Activated naive CD4-positive, alpha-beta T cell (primary cell): ENCODE data around the gene CAMK1.
"Not testable (repeated sequence)": the region's sequence is repeated elsewhere in the genome, so short reads cannot be mapped to it uniquely, and the experiment has no call there.

ENCODE experiments used
- DNase-seq, 4 experiments: peaks; one replicate each; lab custom pipeline; 2025; lab: John Stamatoyannopoulos, UW

Gene CAMK1

DNA sequence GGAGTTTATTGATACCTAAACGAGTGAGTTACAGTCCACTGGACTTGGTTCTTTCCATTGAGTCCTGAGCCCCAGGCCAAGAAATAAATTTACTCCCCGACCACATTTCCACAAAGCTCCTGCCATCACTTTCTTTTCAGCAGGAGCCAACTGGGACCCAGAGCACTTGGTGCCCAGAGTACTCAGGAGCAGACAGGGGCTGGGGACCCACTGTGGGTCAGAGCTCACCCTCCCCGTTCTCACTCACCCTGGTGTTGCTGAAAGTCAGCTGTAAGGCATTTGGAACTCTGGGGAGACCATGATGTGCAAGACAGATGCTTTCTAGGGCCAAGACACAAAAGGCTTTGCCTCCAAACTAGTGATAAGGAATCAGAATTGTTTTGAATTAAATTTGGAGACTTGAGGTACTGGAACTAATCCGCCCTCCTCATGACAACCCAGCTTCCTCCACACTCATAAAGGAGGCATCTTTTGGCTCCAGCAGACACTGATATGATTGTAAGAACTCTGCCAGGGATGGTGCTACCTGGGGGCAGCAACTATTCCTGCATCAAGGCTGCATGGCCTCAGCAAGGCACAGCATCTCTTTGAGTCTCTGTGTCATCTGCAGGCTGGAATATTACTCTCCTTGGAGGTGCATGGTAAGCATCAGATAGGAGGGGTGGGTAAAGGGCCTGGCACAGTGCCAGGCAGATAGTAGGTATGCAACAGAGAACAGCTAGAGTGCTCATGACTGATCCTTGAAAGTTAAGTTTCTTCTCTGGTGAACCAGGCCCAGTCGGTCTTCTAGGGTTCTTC is 7.3 kb upstream of the CAMK1 start:
- DNase-seq, result no peak

GRCh38 chr3:9771007-9771406 is 1.3 kb upstream of the CAMK1 start:
- not testable (repeated sequence) for DNase-seq

GRCh38 chr3:9770276-9770812 is 597 bp upstream of the CAMK1 start:
- no peak for DNase-seq

GRCh38 chr3:9769012-9769411 is 735 bp downstream of the CAMK1 start:
- DNase-seq, result no peak

DNA sequence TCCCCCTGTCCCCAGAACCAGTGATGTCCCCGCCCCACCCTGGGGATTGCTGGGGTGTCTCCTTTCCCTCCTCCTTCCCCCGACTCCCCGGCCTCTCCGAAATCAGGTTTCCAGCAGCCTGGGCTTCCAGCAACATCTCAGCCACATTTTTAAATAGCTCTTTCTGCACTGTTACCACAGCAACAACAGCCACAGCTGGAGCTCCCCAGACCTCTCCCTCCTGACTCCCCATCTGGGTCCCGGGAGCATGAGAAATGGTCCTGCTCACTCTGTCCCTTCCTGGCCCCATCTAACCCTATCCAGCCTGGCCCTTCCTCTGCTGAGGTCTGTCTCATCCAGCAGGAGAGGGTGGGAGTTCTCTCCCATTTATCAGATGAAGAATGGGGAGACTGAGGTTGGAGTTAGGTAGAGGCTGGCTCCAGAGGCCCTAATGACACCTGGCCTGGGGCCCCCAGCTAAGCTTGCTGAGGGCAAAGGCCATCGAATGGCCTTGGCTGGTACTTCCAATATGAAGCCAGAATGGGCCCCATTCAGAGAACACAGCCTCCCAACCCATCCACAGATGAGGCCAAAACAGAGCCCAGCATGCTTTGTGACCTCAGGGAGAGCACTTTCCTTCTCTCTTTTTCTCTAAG is 1.5 kb downstream of the CAMK1 start:
- DNase-seq, result no peak

- no peak for DNase-seq
Measured at GRCh38 chr3:9767418-9767817, 2.3 kb downstream of the CAMK1 start.

GRCh38 chr3:9765865-9766264 is 3.9 kb downstream of the CAMK1 start:
- DNase-seq, result no peak

- DNase-seq, result no peak
Measured at GRCh38 chr3:9762871-9763270, 6.9 kb downstream of the CAMK1 start.

GRCh38 chr3:9761919-9762318 is 7.8 kb downstream of the CAMK1 start:
- no peak for DNase-seq

GRCh38 chr3:9760779-9761505 is 8.8 kb downstream of the CAMK1 start:
- DNase-seq, result no peak

- no peak for DNase-seq
Measured at GRCh38 chr3:9757427-9757826, 12.3 kb downstream of the CAMK1 start.

GRCh38 chr3:9754678-9755077 is 15.1 kb downstream of the CAMK1 start:
- no peak for DNase-seq

DNA sequence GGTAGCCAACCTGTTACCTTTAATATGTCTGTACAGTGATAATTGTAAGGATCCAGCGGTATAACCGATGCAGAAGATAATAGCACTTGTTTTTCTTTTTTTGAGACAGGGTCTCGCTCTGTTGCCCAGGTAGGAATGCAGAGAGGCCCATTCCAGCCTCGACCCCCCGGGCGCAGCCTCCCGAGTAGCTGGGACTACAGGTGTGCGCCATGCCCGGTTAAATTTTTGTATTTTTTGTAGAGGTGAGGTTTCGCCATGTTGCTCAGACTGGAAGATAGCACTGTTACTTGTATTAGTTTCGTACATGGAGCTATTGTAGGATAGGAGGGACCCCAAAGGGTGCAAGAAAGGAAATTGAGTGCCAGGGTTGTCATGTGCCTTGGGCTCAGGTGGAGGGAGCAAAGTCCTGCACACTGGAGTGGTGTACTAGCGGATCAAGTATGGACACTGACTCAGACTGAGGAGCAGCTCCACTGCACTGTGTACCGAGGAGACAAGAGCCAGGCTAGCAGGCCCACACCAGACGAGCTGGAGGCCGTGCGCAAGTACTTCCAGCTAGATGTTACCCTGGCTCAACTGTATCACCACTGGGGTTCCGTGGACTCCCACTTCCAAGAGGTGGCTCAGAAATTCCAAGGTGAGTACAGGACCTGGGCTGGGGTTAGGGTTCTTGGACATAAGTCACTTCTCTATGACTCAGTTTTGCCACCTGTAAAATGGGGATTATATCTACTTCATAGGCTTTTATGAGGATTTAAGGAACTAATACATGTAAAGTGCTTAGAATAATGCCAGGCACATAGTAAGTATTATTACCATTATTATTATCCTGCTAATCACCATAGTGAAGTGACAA is 19.0 kb downstream of the CAMK1 start:
- DNase-seq, result no peak

GRCh38 chr3:9749645-9750555 is 19.8 kb downstream of the CAMK1 start, which contains the start of gene OGG1:
Gene OGG1 (plus strand): TSS chr3:9749952. CDS start chr3:9750287, 335 bp downstream.
- peak; percentile 85 to 90 (median 88) for DNase-seq

- no peak for DNase-seq
Measured at GRCh38 chr3:9749296-9749644, 20.5 kb downstream of the CAMK1 start.

DNA sequence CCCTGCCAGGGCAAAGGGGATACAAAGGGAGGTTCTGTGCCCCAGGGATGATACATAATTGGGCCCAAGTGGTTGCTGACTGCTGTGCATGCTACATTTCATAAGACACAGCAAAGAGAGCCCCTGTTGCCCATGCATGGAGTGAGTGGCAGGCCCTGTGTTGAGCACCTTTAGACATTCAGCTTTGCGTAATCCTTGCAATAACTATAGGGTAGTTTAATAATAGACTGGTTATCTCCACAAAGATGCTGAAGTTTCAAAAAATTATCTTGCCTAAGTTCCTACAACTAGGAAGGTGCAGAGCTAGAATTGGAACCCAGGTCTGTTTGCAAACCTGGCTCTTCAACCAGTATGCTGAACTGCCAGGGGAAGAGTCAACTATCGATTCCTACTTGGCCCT is 21.7 kb downstream of the CAMK1 start:
- no peak for DNase-seq

- no peak for DNase-seq
Measured at GRCh38 chr3:9747267-9747666, 22.5 kb downstream of the CAMK1 start.

- DNase-seq, result no peak
Measured at GRCh38 chr3:9746330-9746729, 23.4 kb downstream of the CAMK1 start.

DNA sequence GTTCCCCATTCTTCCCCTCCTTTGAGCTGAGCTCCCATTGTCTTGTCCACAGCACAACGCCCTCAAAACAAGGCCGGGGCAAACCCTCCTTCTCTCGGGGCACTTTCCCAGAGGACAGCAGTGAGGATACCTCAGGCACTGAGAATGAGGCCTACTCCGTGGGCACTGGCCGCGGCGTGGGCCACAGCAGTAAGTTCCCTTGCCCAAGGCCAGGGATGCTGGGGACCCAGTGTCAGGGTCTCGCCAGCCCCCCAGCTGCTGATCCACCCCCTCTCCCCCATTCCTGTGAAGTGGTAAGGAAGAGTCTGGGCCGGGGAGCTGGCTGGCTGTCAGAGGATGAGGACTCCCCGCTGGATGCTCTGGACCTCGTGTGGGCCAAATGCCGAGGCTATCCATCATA is 24.2 kb downstream of the CAMK1 start:
- no peak for DNase-seq

DNA sequence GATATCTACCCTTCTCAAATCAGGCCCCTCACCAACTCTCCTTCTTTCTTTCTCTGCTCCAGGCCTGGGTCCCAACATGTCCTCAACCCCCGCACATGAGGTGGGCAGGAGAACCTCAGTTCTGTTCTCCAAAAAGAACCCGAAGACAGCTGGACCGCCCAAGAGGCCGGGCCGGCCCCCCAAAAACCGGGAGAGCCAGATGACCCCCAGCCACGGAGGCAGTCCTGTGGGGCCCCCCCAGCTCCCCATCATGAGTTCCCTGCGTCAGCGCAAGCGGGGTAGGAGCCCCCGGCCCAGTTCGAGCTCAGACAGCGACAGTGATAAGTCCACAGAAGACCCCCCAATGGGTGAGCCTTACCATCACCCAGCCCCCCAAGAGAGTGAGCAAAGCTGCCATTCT is 25.6 kb downstream of the CAMK1 start:
- DNase-seq, result no peak

GRCh38 chr3:9743548-9743947 is 26.2 kb downstream of the CAMK1 start:
- no peak for DNase-seq
